GM12873 (cell line): ENCODE results near the gene LOXL1.

Experiments used
- CTCF ChIP-seq: IDR thresholded peaks from 2 replicates; pipeline ENCODE4 v1.5.1; 2012; ENCODE audit warnings: low read depth, mild to moderate bottlenecking, moderate library complexity, low read length, control low read depth; ENCODE audit not compliant: insufficient read depth; ENCODE audit errors: missing control alignments

Gene LOXL1

GRCh38 chr15:73922186-73923151, 3.8 kb upstream of the LOXL1 start:
- TF ChIP-seq CTCF: no peak

GRCh38 chr15:73923156-73923487, 3.1 kb upstream of the LOXL1 start:
- TF ChIP-seq CTCF: no peak

DNA sequence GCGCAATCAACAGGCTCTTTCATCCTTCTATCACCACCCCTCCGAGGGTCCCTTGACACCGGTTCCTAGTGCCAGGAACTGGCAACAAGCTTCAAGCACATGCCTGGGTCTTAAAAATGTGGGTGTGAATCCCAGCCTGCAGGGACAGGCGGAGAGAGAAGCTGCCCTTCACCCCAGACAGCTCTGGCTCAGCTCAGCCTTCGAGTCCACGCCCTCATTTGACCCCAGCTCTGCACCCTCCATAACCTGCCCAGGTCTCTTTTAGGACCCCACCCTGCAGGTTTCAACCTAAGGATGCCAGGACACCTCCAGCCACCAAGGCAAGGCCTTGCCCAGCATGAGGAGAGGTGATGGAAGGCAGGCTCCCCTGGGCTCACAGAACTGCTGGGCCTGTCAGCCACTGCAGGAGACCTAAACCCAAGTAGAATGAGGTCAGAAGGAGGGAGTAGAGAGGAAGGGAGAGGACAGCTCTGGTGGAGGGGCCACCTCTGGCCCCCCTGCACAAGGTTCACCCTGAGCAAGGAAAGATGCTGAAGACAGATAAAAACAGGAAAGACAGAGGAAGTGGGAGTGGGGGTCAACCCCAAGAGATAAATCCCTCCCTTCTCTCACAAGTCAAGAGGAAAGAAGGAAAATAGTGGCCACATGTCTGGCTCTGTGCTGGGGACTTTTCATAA, 2.6 kb upstream of the LOXL1 start:
- TF ChIP-seq CTCF: no peak

DNA sequence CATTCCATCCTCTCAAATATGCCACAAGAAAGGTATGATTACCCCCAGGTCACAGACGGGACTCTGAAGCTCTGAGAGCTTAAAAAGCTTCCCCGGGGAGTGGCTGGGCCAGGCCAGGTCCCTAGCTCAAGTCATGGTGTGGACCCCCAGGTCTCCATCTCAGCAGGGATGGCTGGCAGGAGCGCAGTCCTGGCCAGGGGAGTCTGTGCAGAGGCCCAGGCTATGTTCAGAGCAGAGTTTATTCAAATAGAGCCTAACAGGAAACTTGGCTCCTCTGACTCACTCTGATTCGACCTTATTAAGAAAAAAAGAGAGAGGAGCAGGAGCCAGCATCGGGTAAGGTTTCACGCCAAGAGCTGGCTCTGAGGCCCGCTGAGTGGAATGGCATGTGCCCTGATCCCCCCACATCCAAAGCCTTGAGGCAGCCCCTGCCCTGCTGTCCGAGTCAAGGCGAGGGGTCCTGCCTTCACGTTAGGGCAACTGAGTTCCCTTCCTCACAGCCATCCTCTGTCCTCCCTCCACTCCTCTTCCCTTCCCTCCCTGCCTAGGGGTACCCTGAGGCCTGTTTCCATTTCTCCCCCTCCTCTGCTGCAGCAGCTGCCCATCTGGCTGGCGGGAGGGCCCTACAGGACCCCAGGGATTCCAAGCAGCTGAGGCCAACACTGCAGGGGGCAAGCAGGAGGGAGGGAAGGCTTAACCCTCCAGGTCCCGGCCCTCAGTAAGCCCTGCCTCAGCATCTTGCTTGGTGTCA, 1.9 kb upstream of the LOXL1 start:
- no peak for TF ChIP-seq CTCF

- TF ChIP-seq CTCF: no peak
These were observed 429 bp upstream of the LOXL1 start for GRCh38 chr15:73925848-73926218.

GRCh38 chr15:73927003-73927475, 777 bp downstream of the LOXL1 start:
- TF ChIP-seq CTCF: no peak

- TF ChIP-seq CTCF: peak; percentile 15
These were observed 1.4 kb downstream of the LOXL1 start for GRCh38 chr15:73927476-73928240.
